Central memory CD8-positive, alpha-beta T cell (primary cell): ENCODE results near the gene C16orf89.
A peak's percentile ranks its signal among the peaks of the same experiment; 100 is the strongest.

Source experiments
- ATAC-seq: fragments of 150-1000 bp; cut with Tn5 transposase; replicated peaks from 2 replicates; pipeline ENCODE4 v1.10.0; 2022; ENCODE audit warnings: mild to moderate bottlenecking, moderate FRiP score, moderate number of reproducible peaks; ENCODE audit not compliant: poor library complexity, severe bottlenecking; ENCODE audit errors: extremely low read depth
- DNase-seq, 2 donors: peaks; one replicate each; pipeline ENCODE4 v3.0.0; 2021; ENCODE audit warnings: low spot score in 2 of 2
- H3K27ac Mint-ChIP-seq: one replicate; pipeline ENCODE4 v1.8.0; 2022; ENCODE audit warnings: low read depth, mild to moderate bottlenecking, moderate library complexity, mixed read lengths
- H3K27me3 Mint-ChIP-seq: one replicate; pipeline ENCODE4 v1.8.0; 2022; ENCODE audit warnings: mixed read lengths
- H3K36me3 Mint-ChIP-seq: one replicate; pipeline ENCODE4 v1.8.0; 2022; ENCODE audit warnings: mild to moderate bottlenecking, moderate library complexity, mixed read lengths; ENCODE audit not compliant: insufficient read depth
- H3K4me1 Mint-ChIP-seq: one replicate; pipeline ENCODE4 v1.8.0; 2022; ENCODE audit warnings: mixed read lengths
- H3K4me3 Mint-ChIP-seq: one replicate; pipeline ENCODE4 v1.8.0; 2022; ENCODE audit warnings: mild to moderate bottlenecking, moderate library complexity, mixed read lengths
- H3K9me3 Mint-ChIP-seq: one replicate; pipeline ENCODE4 v1.8.0; 2022; ENCODE audit warnings: mixed read lengths

C16orf89 gene

DNA sequence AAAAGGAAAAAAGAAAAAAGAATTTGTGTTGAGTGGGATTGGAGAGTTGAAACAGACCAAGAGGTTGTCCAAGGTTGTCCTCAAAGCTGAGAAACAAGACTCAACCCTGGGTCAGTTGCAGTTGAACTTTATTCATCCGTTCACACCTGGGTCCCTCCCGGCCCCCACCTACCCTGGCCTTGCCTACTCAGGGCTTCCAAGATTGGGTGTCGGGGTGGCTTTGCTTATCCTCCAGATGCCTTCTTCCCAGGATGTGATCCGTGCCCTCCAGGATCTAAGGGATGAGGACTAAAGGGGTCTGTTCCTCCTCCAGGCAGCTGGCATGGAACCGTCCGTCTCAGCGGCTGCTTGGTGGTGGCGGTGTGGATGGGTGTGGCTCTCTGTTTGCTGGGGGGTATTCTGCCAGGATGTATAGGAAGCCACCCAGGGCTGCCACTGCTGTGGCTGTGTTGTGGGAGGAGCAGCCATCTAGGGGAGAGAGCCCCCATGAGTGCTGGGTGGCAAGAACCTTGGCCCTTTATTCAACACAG is 21.7 kb downstream of the C16orf89 start:
- Mint-ChIP-seq H3K9me3 (no peaks in the 10 kb centered on the region), H3K27ac (no peak overlapping the region), H3K4me3 (no peak overlapping the region), H3K36me3 (peaks cover 2% of the 10 kb centered on the region), H3K4me1 (no peaks in the 10 kb centered on the region), H3K27me3 (peaks cover 23% of the 10 kb centered on the region)
- DNase-seq (no peak), ATAC-seq (no peak)

DNA sequence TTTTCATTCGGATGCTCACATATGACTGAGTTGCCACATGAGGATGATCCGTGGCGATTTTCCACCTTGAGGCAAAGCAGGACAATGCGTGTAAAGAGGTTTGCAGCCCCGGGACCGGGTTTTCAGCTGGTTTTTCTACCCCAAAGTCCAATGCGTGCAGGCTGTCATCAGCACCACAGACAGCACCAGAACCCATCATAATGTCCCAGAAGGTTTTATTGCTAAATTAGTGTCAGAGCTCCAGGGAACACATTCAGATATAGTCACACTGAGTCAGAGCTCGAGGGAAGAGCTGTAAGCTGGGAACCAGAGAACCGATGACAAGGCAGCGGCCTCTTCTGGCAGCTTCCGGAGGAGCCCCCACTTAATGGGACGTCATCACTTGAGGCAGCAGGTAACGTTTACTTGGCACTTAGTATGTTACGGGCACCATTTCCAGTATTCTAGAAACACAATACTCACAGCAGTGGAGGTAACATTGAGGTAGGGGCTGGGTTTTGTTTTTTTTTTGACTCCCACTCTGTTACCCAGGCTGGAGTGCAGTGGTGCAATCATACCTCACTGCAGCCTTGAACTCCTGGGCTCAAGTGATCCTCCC is 23.1 kb downstream of the C16orf89 start:
- no peaks in the 10 kb centered on the region for H3K4me1 Mint-ChIP-seq
- H3K36me3 Mint-ChIP-seq: peaks cover 2% of the 10 kb centered on the region
- no peak overlapping the region for H3K4me3 Mint-ChIP-seq
- H3K27ac Mint-ChIP-seq: no peak overlapping the region
- ATAC-seq: no peak
- peaks cover 23% of the 10 kb centered on the region for H3K27me3 Mint-ChIP-seq
- no peak for DNase-seq
- no peaks in the 10 kb centered on the region for H3K9me3 Mint-ChIP-seq

DNA sequence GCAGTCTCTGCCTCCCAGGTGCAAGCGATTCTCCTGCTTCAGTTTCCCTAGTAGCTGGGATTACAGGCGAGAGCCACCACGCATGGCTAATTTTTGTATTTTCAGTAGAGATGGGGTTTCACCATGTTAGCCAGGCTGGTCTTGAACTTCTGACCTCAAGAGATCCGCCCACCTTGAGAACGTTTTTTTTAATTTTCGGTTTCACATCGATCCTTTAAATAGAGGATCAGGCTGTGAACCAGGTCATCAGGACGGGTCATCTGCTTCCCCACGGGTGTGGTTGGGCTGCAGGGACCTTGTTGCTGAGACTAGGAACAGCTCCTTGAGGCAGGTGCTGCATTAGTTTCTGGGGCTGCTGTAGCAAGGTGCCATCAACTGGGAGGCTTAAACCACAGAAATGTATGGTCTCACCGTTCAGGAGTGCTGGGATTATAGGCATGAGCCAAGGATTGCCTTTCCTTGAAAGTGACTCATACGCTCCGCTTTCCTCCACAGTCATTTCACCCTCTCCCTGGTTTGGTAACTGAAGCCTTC is 24.1 kb downstream of the C16orf89 start:
- DNase-seq (no peak), ATAC-seq (no peak)

DNA sequence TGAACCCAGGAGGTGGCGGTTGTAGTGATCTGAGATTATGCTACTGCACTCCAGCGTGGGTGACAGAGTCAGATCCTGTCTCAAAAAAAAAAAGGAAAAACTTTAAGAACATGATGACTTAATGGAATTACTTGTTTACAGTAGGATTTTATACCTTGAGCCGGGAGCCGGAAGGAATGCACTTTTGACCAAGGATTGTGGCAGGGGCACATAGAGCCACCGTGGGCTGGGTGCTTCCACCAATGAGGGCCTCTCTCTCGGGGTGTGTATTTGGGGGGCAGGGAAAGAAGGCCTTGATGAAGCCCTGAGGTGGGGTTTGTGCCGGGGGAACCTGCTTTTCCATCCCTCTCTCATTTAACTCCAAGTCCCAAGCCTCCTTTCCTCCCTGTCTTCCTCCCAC is 25.3 kb downstream of the C16orf89 start:
- ATAC-seq (no peak), DNase-seq (no peak)
- Mint-ChIP-seq H3K27me3 (peaks cover 12% of the 10 kb centered on the region), H3K4me3 (no peak overlapping the region), H3K27ac (no peak overlapping the region), H3K9me3 (no peaks in the 10 kb centered on the region), H3K4me1 (no peaks in the 10 kb centered on the region), H3K36me3 (peaks cover 3% of the 10 kb centered on the region)

More for the DNA sequence above, 24.1 kb downstream of the C16orf89 start:
- no peak overlapping the region for H3K4me3 Mint-ChIP-seq
- peaks cover 13% of the 10 kb centered on the region for H3K27me3 Mint-ChIP-seq
- no peak overlapping the region for H3K27ac Mint-ChIP-seq
- no peaks in the 10 kb centered on the region for H3K4me1 Mint-ChIP-seq
- H3K9me3 Mint-ChIP-seq: no peaks in the 10 kb centered on the region
- peaks cover 2% of the 10 kb centered on the region for H3K36me3 Mint-ChIP-seq

DNA sequence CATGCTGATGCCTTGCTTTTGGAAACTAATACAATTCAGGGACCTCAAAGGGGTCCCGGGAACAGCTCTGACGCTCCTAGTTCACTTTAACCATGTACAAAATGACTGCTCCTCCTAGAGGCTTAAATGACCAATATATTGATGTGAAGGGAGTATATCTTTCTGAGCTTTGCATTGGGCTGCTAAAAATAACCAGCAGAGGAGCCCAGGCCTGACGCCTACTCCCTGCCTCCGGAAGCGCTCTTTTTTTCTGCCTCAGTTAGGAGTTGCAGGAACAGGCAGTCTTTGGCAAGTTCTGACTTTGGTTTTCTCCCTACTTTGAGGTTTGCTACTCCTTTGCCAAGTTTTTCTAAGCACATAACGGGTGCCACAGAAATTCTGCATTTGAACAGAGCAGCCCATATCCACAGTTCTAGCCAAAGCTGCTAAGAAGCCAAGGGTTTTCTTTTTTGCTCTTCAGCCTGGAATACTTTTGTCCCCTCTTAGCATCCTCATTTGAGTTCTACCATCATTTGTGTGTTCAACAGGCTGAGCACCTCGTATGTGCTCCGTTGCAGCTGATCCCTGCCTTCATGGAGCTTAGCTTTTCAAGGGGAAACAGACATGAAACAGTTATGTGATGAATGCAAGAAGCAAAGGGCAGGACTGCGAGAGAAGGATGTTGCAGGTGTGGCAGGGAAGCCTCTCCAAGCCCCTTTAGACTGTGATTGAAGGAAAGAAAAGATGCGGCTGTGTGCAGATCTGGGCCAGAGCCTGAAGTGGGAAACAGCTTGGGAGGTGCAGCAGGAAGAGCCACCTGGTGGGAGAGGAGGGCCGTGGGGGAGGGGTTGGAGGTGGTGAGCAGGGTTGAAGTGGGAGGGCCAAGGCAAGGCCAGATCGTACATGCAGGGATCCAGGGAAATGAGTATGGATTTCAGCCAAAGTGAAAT is 29.3 kb downstream of the C16orf89 start:
- peaks cover 18% of the 10 kb centered on the region for H3K36me3 Mint-ChIP-seq
- peaks cover 21% of the 10 kb centered on the region for H3K4me1 Mint-ChIP-seq
- DNase-seq (no peak), ATAC-seq (no peak)
- H3K4me3 Mint-ChIP-seq: no peak overlapping the region
- no peak overlapping the region for H3K27ac Mint-ChIP-seq
- no peaks in the 10 kb centered on the region for H3K9me3 Mint-ChIP-seq
- H3K27me3 Mint-ChIP-seq: peaks cover 10% of the 10 kb centered on the region

DNA sequence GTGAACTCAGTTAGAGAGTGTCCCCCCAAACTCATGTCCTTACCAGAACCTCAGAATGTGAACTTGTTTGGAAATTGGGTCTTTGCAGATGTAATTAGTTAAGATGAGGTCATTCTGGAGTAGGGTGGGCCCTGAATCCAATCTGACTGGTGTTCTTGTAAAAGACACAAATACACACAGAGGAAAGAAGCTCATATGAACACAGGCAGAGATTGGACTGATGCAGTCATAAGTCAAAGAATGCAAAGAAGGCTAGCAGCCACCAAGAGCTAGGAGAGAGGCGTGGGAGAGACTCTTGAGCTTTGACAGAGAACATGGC is 29.9 kb downstream of the C16orf89 start:
- no peak for DNase-seq
- Mint-ChIP-seq H3K4me3 (no peak overlapping the region), H3K27ac (no peak overlapping the region), H3K4me1 (peaks cover 26% of the 10 kb centered on the region), H3K9me3 (no peaks in the 10 kb centered on the region), H3K27me3 (peaks cover 4% of the 10 kb centered on the region), H3K36me3 (peaks cover 18% of the 10 kb centered on the region)
- no peak for ATAC-seq

DNA sequence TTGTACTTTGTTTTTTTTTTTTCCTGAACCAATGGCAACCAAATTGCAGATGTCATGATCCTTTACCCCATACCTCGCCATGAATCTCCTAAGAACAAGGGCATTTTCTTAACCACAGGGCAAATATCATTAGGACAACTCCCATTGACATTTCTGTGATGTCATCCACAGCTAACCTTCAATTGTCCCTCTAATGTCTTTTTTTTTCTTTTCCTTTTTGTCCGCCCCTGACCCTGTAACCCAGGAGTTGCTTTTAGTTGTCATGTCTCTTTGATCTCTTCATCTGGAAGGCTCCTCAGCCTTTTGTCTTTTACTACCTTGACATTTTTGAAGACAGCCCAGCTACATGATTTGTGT is 31.6 kb downstream of the C16orf89 start:
- Mint-ChIP-seq H3K27me3 (no peaks in the 10 kb centered on the region), H3K4me1 (peaks cover 26% of the 10 kb centered on the region), H3K4me3 (peak overlapping the region; percentile 86), H3K27ac (peak overlapping the region; percentile 94), H3K36me3 (peaks cover 18% of the 10 kb centered on the region), H3K9me3 (no peaks in the 10 kb centered on the region)
- no peak for ATAC-seq
- DNase-seq: no peak

DNA sequence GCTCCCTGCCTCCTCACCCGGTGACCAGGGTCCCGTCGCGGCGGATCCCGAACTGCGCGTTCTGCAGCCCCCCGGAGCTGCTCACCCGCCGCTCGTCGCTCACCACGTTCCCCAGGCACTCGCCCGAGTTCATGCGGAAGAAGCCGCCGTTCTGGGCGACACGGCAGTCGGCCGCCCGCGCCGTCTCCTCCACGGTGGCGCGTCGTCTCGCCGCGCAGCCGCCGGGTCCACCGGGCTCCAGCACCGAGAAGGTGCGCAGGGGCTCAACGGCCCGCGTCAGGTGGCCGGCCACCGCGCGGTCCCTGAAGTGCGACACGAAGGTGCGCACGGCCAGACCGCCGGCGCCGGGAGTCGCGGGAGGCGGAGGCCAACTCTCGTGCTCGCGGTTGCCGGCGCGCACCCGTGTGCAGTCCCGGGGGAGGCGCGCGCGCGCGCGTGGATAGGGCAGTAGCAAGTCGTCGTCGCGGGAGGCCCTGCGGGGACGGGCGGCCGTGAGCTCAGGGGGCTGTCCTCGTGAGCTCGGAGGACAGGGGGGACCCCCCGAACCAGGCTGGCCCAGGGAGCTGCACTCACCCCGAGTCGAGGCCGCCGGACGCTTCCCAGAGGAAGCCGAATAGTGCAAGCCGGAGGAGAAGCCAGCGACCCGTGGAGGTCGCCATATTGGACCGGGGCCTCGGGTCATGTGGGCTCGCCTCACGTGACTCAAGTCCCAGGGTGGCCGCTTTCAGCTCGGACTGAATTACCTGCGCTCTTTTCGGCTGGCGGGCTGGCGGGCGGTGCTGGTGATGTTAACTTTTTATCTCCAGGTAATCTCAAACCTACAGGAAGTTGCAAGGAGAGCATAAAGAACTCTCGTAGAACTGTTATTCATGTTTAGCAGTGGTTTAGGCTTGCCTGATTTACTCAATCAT is 32.2 kb downstream of the C16orf89 start, which contains the start of gene NAGPA:
Gene NAGPA, minus strand, starts transcription at position 680 of the 911 bp plus-strand sequence. Its CDS starts 21 bp downstream, at position 659.
- no peaks in the 10 kb centered on the region for H3K27me3 Mint-ChIP-seq
- H3K27ac Mint-ChIP-seq: peak within 1 kb of the TSS; percentile 94
- peak; percentile 72 to 74 for DNase-seq
- ATAC-seq: peak; percentile 93
- no peaks in the 10 kb centered on the region for H3K9me3 Mint-ChIP-seq
- peaks cover 26% of the 10 kb centered on the region for H3K4me1 Mint-ChIP-seq
- H3K4me3 Mint-ChIP-seq: peak within 1 kb of the TSS; percentile 86
- peaks cover 18% of the 10 kb centered on the region for H3K36me3 Mint-ChIP-seq

DNA sequence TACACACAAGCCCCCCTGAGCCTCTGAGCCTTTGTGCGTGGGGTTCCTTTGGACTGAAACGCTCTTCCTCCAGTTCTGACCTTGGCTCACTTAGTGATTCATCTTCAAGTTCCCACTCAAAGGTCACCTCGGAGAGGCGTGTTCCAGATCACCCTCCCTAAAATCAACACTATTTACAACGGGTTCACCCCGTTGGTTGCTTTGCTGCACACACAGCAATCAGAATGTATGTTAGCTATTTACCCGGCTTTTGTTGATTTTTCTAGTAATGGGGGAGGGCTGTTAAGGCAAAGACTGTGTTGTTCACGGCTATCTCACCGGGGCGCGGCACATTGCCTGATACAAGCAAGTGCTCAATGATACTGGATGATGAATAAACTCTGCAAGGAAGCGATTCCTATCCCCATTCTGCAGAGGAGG is 33.0 kb downstream of the C16orf89 start:
- Mint-ChIP-seq H3K36me3 (peaks cover 19% of the 10 kb centered on the region), H3K4me3 (peak overlapping the region; percentile 86), H3K4me1 (peaks cover 26% of the 10 kb centered on the region), H3K27ac (no peak overlapping the region), H3K9me3 (no peaks in the 10 kb centered on the region), H3K27me3 (no peaks in the 10 kb centered on the region)
- DNase-seq: no peak
- ATAC-seq: no peak

DNA sequence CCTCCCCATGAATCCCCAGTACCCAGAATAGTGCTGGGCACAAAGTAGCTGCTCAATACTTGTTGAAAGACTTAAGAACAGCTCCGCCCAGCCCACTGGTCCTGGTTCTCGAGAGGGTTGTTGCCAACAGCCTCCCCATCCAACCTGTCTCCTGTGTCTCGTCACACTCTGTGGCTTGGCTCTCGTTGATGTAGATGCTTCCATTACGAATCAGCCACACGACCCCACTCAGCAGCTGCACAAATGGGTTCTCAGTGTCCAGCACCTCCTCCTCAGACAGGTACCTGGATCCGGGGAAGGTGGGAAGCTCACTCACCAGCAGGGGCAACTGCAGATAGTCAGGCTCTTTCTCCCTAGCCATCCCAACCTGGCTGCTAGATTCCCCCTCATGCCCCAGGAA is 34.2 kb downstream of the C16orf89 start:
- ATAC-seq (no peak), DNase-seq (no peak)
- Mint-ChIP-seq H3K9me3 (no peaks in the 10 kb centered on the region), H3K4me3 (no peak overlapping the region), H3K27ac (no peak overlapping the region), H3K27me3 (no peaks in the 10 kb centered on the region), H3K36me3 (peaks cover 19% of the 10 kb centered on the region), H3K4me1 (peaks cover 26% of the 10 kb centered on the region)

DNA sequence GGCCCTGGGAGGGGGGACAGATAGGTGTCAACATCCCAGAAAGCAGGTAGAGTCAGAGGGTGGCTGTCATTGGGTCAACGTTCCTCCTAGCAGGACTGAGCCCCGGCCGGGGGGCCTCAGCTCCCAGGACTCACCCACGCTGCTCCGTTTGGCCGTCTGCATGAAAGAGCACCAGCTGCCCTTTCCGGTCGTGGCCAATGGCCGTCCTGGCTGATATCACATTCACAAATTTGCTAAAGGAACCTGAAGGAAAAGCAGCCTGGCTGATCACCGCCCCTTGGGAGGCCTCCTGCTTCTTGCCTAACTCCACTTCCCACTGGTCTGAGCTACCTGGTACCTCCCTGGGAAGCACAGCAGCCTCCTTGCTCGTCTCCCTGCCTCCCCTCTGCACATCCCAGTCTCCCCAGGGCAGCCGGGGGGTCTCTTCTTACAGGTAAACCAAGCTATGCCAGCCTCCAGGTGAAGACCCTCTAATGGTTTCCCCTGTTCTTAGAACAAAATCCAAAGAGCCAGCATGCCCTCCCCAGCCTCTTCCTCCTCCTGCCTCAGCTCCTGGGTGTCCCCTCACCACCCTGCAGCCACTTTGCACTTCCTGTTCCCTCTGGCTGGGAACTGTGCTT is 35.4 kb downstream of the C16orf89 start:
- H3K36me3 Mint-ChIP-seq: peaks cover 17% of the 10 kb centered on the region
- H3K27ac Mint-ChIP-seq: no peak overlapping the region
- H3K9me3 Mint-ChIP-seq: no peaks in the 10 kb centered on the region
- DNase-seq: no peak
- H3K4me3 Mint-ChIP-seq: no peak overlapping the region
- ATAC-seq: no peak
- H3K27me3 Mint-ChIP-seq: no peaks in the 10 kb centered on the region
- H3K4me1 Mint-ChIP-seq: peaks cover 26% of the 10 kb centered on the region
